ENCODE results near the gene CPXM2. TPM values are rescaled to one million over a fixed set of nuclear protein-coding genes. Genes with fewer than 3 reads are reported as not detected.

Gene CPXM2
- total and polyA plus RNA-seq, 10 of the 15 experiments (the other 5 are each of a cell fraction or from before 2014, with no cell fraction given) = 0.08 to 1.1 (median 0.58) TPM

DNA sequence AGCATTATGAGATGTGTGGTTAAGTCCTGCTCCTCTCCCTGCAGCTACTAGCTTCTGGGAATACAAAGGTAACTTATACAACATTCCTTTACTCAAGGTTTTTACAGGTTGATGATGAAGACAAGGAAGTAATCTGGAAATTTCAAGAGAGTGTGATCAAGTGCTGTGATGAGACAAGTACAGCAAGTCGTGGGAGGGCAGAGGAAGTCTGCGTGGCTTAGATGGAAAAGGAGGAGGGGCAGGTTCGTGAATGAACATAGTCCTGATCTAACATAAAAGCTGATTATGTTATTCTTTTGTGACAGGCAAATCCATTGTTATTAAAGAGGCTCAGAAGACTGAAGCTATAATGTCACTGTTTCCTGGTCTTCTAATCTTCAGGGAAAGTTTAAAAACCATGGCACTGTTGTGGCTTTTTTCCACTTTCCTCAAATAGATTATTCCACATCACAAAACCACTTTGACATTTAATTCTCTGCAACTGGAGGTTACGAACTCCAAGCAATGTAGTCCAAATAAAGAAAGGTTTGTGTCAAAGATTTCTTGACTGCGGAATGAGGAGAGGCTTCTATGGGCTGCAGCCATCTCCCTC lies 84.1 kb downstream of the CPXM2 start:
- no TSS peak for BruUV-seq (replicated peaks)
- Histone ChIP-seq H3K9me3 (replicated peaks; ENCODE audit: control insufficient read depth, insufficient read depth, low read length) (no peaks in the 10 kb centered on the region), H3K9ac (ENCODE audit: control insufficient read depth, insufficient read depth, low read length) (no peak overlapping the region), H3K27me3 (replicated peaks in 1 of 2; ENCODE audit: control insufficient read depth in 2 of 2, insufficient read depth in 2 of 2, low read length in 1 of 2) (peaks cover 0 to 3% of the 10 kb centered on the region in 2 experiments; a peak in 1 of 4 replicates), H2AFZ (ENCODE audit: control insufficient read depth, low read depth, low read length) (no peak overlapping the region), H3K27ac (ENCODE audit: control insufficient read depth, insufficient read depth) (no peak overlapping the region), H3K4me3 (no peak overlapping the region), H4K20me1 (ENCODE audit: control insufficient read depth, insufficient read depth) (no peaks in the 10 kb centered on the region), H3K4me2 (ENCODE audit: control insufficient read depth, insufficient read depth) (no peak overlapping the region), H3K79me2 (ENCODE audit: control insufficient read depth, insufficient read depth, low read length) (no peaks in the 10 kb centered on the region), H3K4me1 (ENCODE audit: control insufficient read depth, insufficient read depth, low read length) (no peaks in the 10 kb centered on the region), H3K36me3 (ENCODE audit: control insufficient read depth in 2 of 2, insufficient read depth in 2 of 2, low read length in 1 of 2) (no peaks in the 10 kb centered on the region)
- in situ Hi-C loops (cut with MboI) (no loop called here), intact Hi-C loops (cut with micrococcal nuclease; ENCODE audit: unreplicated experiment) (no loop called here)
- SMC1A ChIA-PET (ENCODE audit: uncharacterized antibody, unreplicated experiment) = interaction anchor here (1.0 to 2.4 kb wide), 6 partner anchors 14 to 59 kb away, joined by 3 to 10 read pairs (median 6); no protein-coding TSS in a partner anchor
- 10% methylated on average over 5 of the region's 5 CpGs for WGBS (ENCODE audit: insufficient coverage, insufficient replicate concordance, low lambda C conversion rate, missing lambda C conversion rate)
- POLR2A ChIA-PET = no interaction called here
- FAIRE-seq (no peak), DNase-seq (ENCODE audit: low read depth, low spot score) (no peak), ATAC-seq (no peak)
- no peak for TF ChIP-seq WRNIP1 (IDR thresholded peaks at IDR 0.05; ENCODE audit: borderline replicate concordance, low read depth, low read length)
- CTCF ChIA-PET = interaction anchor here (0.6 to 4.1 kb wide), 2 partner anchors 14 to 162 kb away, joined by 3 to 10 read pairs; no protein-coding TSS in a partner anchor
- RAD21 ChIA-PET (ENCODE audit: unreplicated experiment) = interaction anchor here (0.6 to 1.8 kb wide), 3 partner anchors 23 to 1747 kb away, joined by 3 to 6 read pairs (median 3); no protein-coding TSS in a partner anchor

DNA sequence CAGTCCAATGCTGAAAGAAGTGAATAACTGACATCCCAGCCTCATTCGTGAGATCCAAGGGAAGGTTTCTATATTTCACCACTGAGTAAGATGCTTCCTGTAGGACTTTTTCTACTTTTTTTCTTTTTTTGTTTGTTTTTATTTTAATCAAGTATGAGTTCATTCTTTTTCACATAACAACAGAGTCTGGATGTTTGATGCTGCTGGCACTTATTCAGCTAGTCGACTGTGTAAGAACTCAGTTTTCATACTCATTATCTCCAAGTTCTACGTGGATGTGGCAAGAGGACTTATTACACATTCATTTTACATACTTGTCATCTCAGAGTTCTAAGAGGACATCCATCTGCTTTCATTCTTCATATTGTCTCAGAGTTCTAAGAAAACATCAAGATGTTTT lies 86.9 kb downstream of the CPXM2 start:
- CTCF ChIA-PET = interaction anchor here (0.7 to 4.1 kb wide), 3 partner anchors 11 to 100 kb away, joined by 3 to 10 read pairs (median 3); no protein-coding TSS in a partner anchor
- peaks cover 0 to 3% of the 10 kb centered on the region in 2 experiments; a peak in 1 of 4 replicates for H3K27me3 ChIP-seq (replicated peaks in 1 of 2; ENCODE audit: control insufficient read depth in 2 of 2, insufficient read depth in 2 of 2, low read length in 1 of 2)
- BruUV-seq (replicated peaks) = no TSS peak

More for the DNA sequence above, 86.9 kb downstream of the CPXM2 start:
- Histone ChIP-seq H3K4me3 (no peak overlapping the region), H3K9ac (ENCODE audit: control insufficient read depth, insufficient read depth, low read length) (no peak overlapping the region), H3K79me2 (ENCODE audit: control insufficient read depth, insufficient read depth, low read length) (no peaks in the 10 kb centered on the region), H3K27ac (ENCODE audit: control insufficient read depth, insufficient read depth) (no peak overlapping the region), H4K20me1 (ENCODE audit: control insufficient read depth, insufficient read depth) (no peaks in the 10 kb centered on the region), H3K4me1 (ENCODE audit: control insufficient read depth, insufficient read depth, low read length) (no peaks in the 10 kb centered on the region), H3K4me2 (ENCODE audit: control insufficient read depth, insufficient read depth) (no peak overlapping the region), H3K9me3 (replicated peaks; ENCODE audit: control insufficient read depth, insufficient read depth, low read length) (no peaks in the 10 kb centered on the region), H2AFZ (ENCODE audit: control insufficient read depth, low read depth, low read length) (no peak overlapping the region), H3K36me3 (ENCODE audit: control insufficient read depth in 2 of 2, insufficient read depth in 2 of 2, low read length in 1 of 2) (no peaks in the 10 kb centered on the region)
- SMC1A ChIA-PET (ENCODE audit: uncharacterized antibody, unreplicated experiment) = interaction anchor here (0.9 to 1.2 kb wide), 2 partner anchors 18 to 33 kb away, joined by 3 to 4 read pairs; no protein-coding TSS in a partner anchor
- in situ Hi-C loops (cut with MboI) = no loop called here
- TF ChIP-seq PML (IDR thresholded peaks at IDR 0.05; ENCODE audit: low read length) = no peak
- no peak for TF ChIP-seq FOXK2 (IDR thresholded peaks at IDR 0.05)
- no peak for TF ChIP-seq DPF2 (IDR thresholded peaks at IDR 0.05)
- no peak for TF ChIP-seq ZNF622 (IDR thresholded peaks at IDR 0.05)
- TF ChIP-seq, protein P1, sequence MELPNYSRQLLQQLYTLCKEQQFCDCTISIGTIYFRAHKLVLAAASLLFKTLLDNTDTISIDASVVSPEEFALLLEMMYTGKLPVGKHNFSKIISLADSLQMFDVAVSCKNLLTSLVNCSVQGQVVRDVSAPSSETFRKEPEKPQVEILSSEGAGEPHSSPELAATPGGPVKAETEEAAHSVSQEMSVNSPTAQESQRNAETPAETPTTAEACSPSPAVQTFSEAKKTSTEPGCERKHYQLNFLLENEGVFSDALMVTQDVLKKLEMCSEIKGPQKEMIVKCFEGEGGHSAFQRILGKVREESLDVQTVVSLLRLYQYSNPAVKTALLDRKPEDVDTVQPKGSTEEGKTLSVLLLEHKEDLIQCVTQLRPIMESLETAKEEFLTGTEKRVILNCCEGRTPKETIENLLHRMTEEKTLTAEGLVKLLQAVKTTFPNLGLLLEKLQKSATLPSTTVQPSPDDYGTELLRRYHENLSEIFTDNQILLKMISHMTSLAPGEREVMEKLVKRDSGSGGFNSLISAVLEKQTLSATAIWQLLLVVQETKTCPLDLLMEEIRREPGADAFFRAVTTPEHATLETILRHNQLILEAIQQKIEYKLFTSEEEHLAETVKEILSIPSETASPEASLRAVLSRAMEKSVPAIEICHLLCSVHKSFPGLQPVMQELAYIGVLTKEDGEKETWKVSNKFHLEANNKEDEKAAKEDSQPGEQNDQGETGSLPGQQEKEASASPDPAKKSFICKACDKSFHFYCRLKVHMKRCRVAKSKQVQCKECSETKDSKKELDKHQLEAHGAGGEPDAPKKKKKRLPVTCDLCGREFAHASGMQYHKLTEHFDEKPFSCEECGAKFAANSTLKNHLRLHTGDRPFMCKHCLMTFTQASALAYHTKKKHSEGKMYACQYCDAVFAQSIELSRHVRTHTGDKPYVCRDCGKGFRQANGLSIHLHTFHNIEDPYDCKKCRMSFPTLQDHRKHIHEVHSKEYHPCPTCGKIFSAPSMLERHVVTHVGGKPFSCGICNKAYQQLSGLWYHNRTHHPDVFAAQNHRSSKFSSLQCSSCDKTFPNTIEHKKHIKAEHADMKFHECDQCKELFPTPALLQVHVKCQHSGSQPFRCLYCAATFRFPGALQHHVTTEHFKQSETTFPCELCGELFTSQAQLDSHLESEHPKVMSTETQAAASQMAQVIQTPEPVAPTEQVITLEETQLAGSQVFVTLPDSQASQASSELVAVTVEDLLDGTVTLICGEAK (IDR thresholded peaks at IDR 0.05; ENCODE audit: borderline replicate concordance) = no peak
- no peak for TF ChIP-seq YY1 (IDR thresholded peaks at IDR 0.05; ENCODE audit: low read depth, low read length)
- TF ChIP-seq SREBF2 (IDR thresholded peaks at IDR 0.05; ENCODE audit: low read length) = no peak
- no peak for TF ChIP-seq LARP7 (IDR thresholded peaks at IDR 0.05)
- no peak for TF ChIP-seq JUND (IDR thresholded peaks at IDR 0.05; ENCODE audit: low read depth, low read length)
- no peak for TF ChIP-seq RELA (IDR thresholded peaks at IDR 0.05; ENCODE audit: borderline replicate concordance, partially characterized antibody)
- TF ChIP-seq RUNX3 (IDR thresholded peaks at IDR 0.05; ENCODE audit: low read length) = no peak
- no peak for TF ChIP-seq MTA3 (IDR thresholded peaks at IDR 0.05; ENCODE audit: borderline replicate concordance, low read length)
- ATAC-seq (no peak), DNase-seq (ENCODE audit: low read depth, low spot score) (no peak), FAIRE-seq (no peak)
- POLR2A ChIA-PET = interaction anchor here (0.5 to 1.3 kb wide), 2 partner anchors 11 to 29 kb away, joined by 3 to 11 read pairs; no protein-coding TSS in a partner anchor
- intact Hi-C loops (cut with micrococcal nuclease; ENCODE audit: unreplicated experiment) = no loop called here
- WGBS (ENCODE audit: insufficient coverage, insufficient replicate concordance, low lambda C conversion rate, missing lambda C conversion rate) = 8% methylated on average over 3 of the region's 3 CpGs
- RAD21 ChIA-PET (ENCODE audit: unreplicated experiment) = interaction anchor here (1.0 kb wide), 1 partner anchor 36 kb away, joined by 3 read pairs; no protein-coding TSS in a partner anchor
